Measurements from ENCODE around the gene HAAO.

- TF ChIP-seq CTCF (IDR thresholded peaks at IDR 0.05) (no peak), POLR2A (IDR thresholded peaks at IDR 0.05) (no peak)
Observed at GRCh38 chr2:42748840-42749239, 43.5 kb downstream of the HAAO start.
